Epithelial cell of prostate (primary cell): ENCODE results near the gene ACYP1.
"Not testable (repeated sequence)": the region's sequence is repeated elsewhere in the genome, so short reads cannot be mapped to it uniquely, and the experiment has no call there.

ENCODE experiments used
- DNase-seq: peaks from one replicate; pipeline ENCODE4 v3.0.0-alpha.2; 2011; ENCODE audit warnings: low read depth, low spot score
- H3K27ac ChIP-seq: fragments of 450-650 bp; 2 replicates; pipeline ENCODE4 v1.5.1; 2017; ENCODE audit warnings: mild to moderate bottlenecking

ACYP1 gene

DNA sequence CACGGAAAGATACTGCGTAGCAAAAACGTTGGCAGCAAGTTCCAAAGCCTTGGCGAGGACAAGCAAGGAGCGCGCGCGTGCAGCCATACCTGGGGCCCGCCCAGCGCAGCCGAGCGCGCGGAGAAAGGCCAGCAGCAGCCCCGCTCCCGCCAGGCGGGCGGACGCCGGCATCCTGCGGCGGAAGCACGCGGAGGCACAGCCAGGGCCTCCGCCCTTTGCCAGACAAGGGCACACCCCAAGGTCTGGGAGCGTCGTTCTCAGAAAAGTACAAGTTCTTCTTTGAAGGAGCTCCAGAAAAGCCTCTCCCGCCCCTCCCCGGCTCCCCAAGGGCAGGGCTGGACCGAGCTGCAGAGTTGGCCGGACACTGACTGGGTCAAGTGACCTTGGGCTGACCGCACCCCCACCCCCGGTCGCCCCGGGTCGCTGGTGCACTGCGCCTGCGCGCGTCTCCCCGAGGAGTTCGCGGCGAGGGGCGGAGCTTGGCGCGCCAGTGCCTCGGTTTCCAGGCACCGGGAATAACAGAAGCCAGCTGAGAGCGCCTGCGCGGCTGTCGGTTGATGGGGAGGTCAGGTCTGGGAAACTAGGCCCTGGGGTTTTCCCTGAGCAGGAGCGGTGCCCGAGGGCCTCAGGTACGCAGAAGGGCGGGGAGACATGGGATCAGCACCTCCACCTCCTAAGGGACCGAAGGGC, 5.4 kb upstream of the ACYP1 start, which contains the start of gene ZC2HC1C:
TSS of gene ZC2HC1C (plus strand) at position 521 of the 690 bp plus-strand sequence. CDS start 933 bp downstream, outside the sequence.
- peak within 1 kb of the TSS; percentile 64 for H3K27ac ChIP-seq
- DNase-seq, result no peak

- peak overlapping the region; percentile 64 for H3K27ac ChIP-seq
- no peak for DNase-seq
These were observed 4.7 kb upstream of the ACYP1 start for GRCh38 chr14:75068294-75069120.

GRCh38 chr14:75067765-75068164, 3.9 kb upstream of the ACYP1 start:
- DNase-seq, H3K27ac ChIP-seq: not testable (repeated sequence)

- DNase-seq, result no peak
- H3K27ac ChIP-seq, result no peak overlapping the region
These were observed 3.4 kb upstream of the ACYP1 start for GRCh38 chr14:75067212-75067611.

DNA sequence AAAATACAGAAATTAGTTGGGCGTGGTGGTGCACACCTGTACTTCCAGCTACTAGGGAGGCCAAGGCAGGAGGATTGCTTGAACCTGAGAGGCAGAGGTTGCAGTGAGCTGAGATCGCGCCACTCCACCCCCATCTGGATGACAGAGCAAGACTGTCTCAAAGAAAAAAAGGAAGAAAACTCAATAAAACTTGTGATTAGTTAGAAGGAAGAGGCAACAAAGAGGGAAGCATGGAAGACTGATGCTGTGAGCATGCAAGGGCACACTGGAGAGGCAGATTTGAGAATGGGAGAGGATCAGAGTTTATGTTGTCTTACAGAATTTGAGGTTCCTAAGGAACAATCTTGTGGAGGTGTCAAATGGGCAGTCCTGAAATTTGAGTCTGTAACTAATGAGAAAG, 2.9 kb upstream of the ACYP1 start:
- no peak for DNase-seq
- H3K27ac ChIP-seq, result no peak overlapping the region

GRCh38 chr14:75064205-75064567, 362 bp upstream of the ACYP1 start:
- H3K27ac ChIP-seq, result peak overlapping the region; percentile 73
- no peak for DNase-seq

- H3K27ac ChIP-seq, result peak overlapping the region; percentile 73
- DNase-seq, result no peak
These were observed 811 bp downstream of the ACYP1 start for GRCh38 chr14:75063013-75063412.

GRCh38 chr14:75060420-75060819, 3.4 kb downstream of the ACYP1 start:
- peak overlapping the region; percentile 13 for H3K27ac ChIP-seq
- no peak for DNase-seq

- no peak for DNase-seq
These were observed 4.2 kb downstream of the ACYP1 start for GRCh38 chr14:75059642-75060041.

DNA sequence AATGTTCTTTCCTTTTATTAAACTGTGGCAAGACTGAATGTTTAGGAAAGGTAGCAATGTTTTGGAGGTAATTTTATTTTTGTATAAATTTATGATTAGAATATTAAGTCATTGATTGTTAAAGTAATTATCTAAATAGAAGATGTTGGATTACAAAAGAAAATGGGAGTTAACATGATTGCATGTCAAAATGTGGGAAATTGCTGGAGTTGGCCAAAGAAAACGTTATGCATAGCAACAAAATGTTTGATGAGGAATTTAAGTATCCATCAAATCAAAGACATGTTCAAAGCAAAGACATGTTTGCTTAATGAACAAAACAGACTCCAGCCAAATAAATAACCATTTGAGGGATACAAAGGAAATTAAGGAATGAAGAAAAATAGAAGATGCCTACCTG, 9.4 kb downstream of the ACYP1 start:
- no peak overlapping the region for H3K27ac ChIP-seq
- DNase-seq, result no peak

More at GRCh38 chr14:75059642-75060041, 4.2 kb downstream of the ACYP1 start:
- peak overlapping the region; percentile 13 for H3K27ac ChIP-seq

DNA sequence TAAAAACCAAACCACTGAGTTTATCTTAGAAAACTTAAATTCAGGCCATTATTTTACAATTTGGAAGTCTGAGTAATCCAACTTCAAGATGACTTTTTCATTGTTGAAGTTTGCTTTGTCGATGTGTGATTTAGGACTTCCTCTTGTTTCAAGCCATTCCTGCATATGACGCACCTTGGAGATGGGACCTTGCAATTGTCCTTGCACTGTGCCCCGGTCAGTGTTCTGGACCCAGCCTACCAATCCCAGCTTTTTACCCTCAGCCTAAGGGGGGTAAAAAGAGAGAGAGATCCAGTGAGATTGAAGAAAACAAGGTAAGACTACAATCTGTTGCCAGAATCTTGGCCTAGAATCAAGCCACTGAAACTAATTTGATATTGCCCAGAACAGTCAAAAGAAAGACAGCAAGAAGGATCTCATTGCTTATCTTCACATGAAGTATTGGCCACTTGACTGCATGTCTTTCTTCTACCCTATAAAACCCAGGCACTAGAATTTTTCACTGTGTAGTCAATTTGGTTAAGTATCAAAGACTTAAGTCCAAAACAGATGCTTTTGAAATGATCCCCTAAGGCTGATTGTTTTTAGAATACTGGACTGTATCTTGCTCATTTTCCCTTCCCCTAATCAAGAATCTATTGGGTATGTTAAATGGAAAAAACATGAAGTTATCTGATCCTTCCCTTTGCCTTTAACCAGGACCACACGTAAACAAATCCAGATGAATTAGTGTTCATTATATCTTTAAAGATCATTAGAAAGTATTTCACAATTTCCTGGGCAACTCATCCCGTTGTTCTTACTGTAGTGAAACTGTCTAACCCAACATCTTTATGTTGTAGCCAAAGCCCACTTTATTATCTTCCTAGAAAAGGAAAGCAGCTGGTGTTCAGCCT, 10.2 kb downstream of the ACYP1 start:
- no peak overlapping the region for H3K27ac ChIP-seq
- DNase-seq, result no peak

GRCh38 chr14:75051556-75051899, 12.3 kb downstream of the ACYP1 start:
- H3K27ac ChIP-seq, result no peak overlapping the region
- no peak for DNase-seq

DNA sequence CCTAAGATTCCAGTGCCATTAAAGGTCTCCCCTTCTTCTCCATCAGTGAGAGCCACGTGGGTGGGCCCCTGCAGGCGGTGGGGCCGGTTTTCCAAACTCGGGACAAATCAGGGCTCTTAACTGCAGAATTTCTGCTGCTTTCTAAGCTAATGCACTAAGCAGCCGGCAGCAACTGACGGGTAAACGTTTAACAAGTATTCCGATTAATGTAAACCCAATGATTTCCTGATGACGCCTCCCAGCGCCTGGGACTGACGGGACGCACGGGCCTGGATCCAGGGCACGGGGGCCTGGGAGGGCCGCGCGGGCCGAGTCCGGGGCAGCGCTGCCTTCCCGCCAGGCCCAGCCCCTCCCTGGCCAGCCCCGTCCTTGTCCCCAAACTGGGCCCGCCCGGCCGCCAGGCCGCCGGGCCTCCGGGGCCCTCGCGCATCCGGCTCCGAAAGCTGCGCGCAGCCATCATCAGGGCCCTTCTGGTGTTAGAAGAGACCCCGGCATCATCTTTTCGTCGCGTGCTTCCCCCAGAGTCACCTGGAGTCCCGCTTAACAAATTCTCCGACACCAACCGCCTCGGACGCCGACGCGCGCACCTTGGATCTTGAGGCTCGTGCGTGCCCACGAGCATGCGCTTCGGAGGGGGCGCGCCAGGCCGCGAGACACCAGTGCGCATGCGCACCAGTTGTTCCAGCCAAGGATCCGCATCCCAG, 12.8 kb downstream of the ACYP1 start, which contains the start of gene MLH3:
TSS of gene MLH3 (minus strand) at position 616 of the 704 bp plus-strand sequence. CDS start 1,812 bp downstream, outside the sequence.
- no peak for DNase-seq
- H3K27ac ChIP-seq, result peak within 1 kb of the TSS; percentile 23

DNA sequence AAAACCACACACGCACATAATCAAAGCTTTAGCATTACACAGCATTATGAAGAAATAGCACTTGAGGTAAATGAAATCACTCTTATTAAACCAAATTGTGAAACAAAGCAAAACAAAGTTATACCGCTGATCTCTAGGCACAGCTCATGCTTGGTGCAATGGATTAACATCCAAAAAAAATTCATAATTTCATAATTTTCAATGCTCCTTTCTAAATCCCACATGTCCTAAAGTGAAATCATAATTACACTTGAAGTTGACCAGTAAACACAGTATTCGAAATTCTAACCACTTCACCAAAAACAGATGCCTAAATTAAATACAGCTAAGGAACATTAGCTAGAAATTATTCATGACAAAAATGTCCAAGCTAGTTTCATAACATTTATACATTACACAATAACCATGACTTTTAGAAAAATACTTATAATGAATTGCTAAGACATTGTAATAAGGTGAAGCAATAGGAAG, 14.1 kb downstream of the ACYP1 start:
- H3K27ac ChIP-seq, result no peak overlapping the region
- DNase-seq, result no peak

DNA sequence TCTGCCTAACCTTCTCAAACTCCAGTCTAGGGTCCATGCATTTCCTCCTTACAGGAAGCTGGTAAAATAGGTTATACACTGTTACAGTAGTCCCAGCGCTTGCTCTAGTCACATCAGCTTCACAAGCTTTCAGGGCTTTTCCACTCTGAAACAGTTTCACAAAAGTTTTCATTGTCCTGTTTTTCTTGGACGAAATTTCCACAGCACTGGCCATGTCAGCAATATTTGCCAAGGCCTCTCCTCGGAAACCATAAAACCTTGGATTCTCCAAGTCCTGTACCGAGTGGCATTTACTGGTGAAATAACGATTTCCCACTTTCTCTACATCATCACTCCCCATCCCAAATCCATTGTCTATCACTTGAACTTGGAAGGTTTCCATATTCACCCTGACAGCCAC, 14.7 kb downstream of the ACYP1 start:
- no peak for DNase-seq

GRCh38 chr14:75048101-75048500, 15.7 kb downstream of the ACYP1 start:
- no peak overlapping the region for H3K27ac ChIP-seq
- no peak for DNase-seq

More for the DNA sequence above, 14.7 kb downstream of the ACYP1 start:
- H3K27ac ChIP-seq, result no peak overlapping the region

- DNase-seq, result no peak
These were observed 16.3 kb downstream of the ACYP1 start for GRCh38 chr14:75047506-75047905.

DNA sequence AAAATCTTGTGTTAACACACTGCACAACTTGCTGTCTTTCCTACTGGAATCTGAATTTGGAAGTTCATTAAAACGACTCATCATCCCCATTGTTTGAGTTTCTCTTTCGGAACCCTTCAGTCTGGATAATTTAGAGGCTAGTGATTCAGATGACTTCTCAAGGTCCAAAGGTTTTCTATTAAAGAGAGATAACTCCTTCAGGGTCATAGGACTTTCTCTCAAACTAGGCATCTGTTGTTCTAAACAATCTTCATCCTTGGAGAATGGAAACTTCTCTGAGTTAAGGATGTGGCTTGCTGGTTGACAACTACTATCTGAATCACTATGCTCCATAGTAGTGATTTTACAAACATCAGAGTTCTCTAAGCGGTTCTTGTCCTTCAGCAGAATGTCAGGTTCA, 16.9 kb downstream of the ACYP1 start:
- DNase-seq, result no peak
- H3K27ac ChIP-seq, result no peak overlapping the region

More at GRCh38 chr14:75047506-75047905, 16.3 kb downstream of the ACYP1 start:
- no peak overlapping the region for H3K27ac ChIP-seq

GRCh38 chr14:75046275-75046674, 17.5 kb downstream of the ACYP1 start:
- DNase-seq, result no peak
- H3K27ac ChIP-seq, result no peak overlapping the region

DNA sequence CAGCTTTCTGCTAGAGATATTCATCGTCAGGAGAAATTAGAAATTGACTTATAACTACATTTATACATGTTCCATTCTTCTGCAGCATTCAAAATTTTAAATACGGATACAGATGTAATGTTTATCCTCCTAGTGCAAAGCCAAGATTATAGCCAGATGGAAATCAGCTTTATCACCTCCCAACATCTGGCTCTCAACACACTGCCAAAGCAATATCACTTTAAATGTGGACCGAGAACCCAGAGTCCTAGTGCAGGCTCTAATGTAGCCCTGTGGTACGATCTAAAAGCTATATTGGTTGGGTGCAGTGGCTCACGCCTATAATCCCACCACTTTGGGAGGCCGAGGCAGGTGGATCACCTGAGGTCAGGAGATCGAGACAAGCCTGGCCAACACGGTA, 19.1 kb downstream of the ACYP1 start:
- no peak for DNase-seq
- no peak overlapping the region for H3K27ac ChIP-seq
